ENCODE results near the gene GRM1.
"Not testable (repeated sequence)": the region's sequence is repeated elsewhere in the genome, so short reads cannot be mapped to it uniquely, and the experiment has no call there.

Gene GRM1

GRCh38 chr6:146194434-146194833 lies 165.6 kb downstream of the GRM1 start:
- no peak for DNase-seq

GRCh38 chr6:146200176-146200575 lies 171.3 kb downstream of the GRM1 start:
- no peak for DNase-seq

DNA sequence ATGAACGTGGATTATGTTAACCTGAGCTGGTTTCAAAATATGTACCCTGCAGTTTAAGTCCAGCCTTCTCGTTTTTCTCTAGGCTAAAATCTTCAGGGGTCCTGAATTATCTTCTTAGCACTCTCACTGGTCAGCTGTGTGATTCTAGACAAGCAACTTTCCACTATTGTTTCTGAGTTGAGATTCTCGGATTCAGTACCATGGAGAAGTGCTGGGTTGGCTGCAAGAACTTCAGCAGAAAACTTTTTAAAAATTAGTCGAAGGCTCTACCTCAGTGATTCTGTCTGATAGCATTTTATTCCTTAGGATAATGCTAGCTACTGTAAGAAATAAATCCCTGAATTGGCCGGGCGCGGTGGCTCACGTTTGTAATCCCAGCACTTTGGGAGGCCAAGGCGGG lies 173.7 kb downstream of the GRM1 start:
- DNase-seq: no peak

DNA sequence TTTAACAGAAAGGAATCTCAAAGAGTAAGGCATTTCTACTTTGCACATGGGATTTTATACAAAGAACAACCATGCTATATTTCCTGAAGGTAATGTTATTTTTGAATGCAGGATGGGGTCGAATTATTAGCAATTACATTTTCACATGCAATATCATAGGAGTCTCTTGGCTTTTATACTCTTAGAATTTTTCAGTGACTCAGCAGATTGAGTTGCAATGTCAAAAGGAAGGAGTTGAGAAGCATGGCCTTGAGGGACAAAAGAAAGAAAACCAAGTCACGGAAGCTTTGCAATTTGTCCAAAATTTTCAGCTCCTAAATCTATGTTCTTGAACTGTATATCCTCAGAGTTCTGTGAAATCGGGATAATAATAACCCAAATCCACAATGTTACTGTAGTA lies 181.1 kb downstream of the GRM1 start:
- DNase-seq: no peak

GRCh38 chr6:146210406-146211083 lies 181.7 kb downstream of the GRM1 start:
- no peak for DNase-seq

- DNase-seq: no peak
These were observed 182.8 kb downstream of the GRM1 start for GRCh38 chr6:146211646-146212045.

DNA sequence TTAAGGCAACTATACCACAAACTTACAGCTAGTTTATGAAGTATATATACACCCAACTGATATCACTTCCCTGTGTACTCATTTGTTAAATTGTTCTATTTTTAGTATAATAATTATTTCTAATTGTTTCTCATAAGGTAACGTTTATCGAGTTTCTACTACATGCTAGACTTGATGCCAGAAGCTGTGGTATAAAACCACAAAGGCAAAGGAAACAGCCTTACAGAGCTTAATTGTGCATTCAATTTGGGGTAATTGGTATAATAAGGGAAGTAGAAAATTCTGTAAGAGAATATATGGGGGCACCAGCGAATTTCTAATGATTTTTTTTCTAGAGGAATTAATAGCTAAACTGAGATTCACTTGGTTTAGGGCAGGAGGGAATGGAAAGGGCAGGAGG lies 183.9 kb downstream of the GRM1 start:
- DNase-seq: no peak

- DNase-seq: no peak
These were observed 190.2 kb downstream of the GRM1 start for GRCh38 chr6:146219101-146219500.

- no peak for DNase-seq
These were observed 195.6 kb downstream of the GRM1 start for GRCh38 chr6:146224449-146224848.

DNA sequence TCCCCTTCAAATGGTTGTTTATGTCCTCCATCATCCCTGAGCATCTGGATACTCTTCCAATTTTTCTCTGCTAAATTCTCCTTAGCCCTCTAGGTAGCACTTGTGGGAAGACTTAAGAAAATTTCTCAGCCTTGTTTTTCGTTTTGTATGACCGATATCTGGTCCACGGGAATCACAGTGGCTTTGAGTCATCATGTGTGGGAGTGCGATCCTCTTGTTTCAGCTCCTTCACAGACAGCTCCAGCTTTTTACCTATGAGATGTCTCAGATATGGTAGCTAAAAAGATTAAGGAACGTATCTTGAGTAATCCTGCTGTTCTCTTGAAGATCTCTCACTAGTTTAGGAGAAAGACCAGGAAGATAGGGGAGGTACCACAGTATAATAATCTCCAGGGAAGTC lies 196.1 kb downstream of the GRM1 start:
- DNase-seq: no peak

GRCh38 chr6:146240322-146240721 lies 211.5 kb downstream of the GRM1 start:
- no peak for DNase-seq

DNA sequence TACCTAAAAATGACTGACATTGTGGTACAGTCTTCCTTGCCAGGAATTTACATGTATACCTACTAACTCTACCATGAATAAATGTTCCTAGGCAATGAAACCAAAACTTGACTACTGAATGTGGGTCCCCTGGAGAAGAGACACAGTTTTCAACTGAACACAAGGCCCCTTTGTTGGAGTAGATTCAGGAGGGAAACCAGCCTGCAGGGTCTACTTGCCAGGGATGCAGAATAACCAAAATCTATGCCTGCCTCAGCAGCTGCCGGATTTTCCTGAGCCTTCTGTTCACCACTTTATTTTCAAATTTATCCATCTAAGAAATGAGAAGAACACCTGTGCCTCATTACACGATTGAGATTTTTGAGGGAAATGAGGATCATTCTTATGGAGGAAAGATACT lies 211.9 kb downstream of the GRM1 start:
- no peak for DNase-seq

DNA sequence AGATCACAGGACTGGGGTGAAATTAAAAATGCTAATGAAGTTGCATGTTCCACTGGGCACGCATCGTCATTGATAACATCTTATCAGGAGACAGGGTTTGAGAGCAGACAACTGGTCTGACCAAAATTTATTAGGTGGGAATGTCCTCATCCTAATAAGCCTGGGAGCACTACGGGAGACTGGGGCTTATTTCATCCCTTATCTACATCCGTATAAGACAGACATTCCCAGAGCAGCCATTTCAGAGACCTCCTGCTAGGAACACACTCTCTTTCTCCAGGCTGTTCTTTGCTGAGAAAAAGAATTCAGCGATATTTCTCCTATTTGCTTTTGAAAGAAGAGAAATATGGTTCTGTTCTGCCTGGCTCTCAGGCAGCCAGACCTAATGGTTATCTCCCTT lies 214.8 kb downstream of the GRM1 start:
- not testable (repeated sequence) for DNase-seq

DNA sequence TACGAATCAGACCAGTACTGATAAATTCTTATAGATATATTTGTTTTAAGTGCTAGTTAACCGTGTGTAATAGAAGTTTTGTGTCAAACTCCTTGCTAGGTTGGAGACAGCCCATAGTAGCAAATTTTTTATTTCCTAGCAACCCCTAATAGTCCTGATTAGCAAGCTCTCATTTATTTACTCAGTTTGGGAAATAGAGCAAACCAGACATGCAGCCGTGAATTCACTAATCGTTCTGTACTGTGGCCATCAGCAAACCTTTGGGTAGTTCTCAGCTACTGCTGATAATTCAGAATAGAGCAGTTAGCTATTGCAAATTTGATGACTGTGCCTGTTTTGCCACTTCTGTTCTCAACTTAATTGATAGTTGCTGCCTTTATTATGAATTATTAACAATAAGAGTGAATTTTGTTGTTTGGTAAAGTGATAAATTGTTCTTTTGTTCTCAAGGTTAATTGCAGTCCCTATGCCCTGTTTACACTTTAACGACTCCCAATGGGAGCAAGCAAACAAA lies 215.8 kb downstream of the GRM1 start:
- DNase-seq: no peak

- no peak for DNase-seq
These were observed 217.2 kb downstream of the GRM1 start for GRCh38 chr6:146246028-146246427.

GRCh38 chr6:146253691-146254090 lies 224.8 kb downstream of the GRM1 start:
- DNase-seq: no peak

GRCh38 chr6:146258206-146258605 lies 229.3 kb downstream of the GRM1 start:
- DNase-seq: no peak

DNA sequence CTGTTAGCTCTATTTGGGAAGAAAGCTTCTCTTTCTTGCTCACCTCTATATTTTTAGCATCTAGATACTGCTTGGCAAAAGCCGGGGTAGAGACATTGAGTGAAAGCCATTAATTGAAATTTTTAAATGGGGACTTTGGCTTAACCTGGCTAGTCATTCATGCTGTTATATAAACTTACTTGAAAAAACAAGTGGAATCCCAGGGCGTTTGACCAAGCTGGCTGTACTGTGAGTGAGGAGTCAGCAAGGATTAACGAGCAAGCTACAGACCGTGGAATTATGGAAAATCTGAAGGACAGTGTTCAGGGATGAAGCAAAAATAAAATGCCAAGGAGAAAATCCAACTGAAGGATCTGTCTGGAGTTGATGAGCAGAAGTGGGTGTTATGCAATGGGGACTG lies 232.0 kb downstream of the GRM1 start:
- DNase-seq: no peak

- DNase-seq: no peak
These were observed 236.2 kb downstream of the GRM1 start for GRCh38 chr6:146265056-146265455.

DNA sequence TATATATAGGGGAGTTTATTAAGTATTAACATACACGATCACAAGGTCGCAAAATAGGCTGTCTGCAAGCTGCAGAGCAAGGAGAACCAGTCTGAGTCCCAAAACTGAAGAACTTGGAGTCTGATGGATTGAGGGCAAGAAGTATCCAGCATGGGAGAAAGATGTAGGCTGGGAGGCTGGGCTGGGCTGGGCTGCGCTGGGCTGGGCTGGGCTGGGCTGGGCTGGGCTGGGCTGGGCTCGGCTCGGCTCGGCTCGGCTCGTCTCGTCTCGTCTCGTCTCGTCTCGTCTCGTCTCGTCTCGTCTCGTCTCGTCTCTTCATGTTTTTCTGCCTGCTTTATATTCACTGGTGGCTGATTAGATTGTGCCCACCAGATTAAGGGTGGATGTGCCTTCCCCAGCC lies 238.6 kb downstream of the GRM1 start:
- DNase-seq: no peak

- DNase-seq: no peak
These were observed 239.1 kb downstream of the GRM1 start for GRCh38 chr6:146267946-146268345.

DNA sequence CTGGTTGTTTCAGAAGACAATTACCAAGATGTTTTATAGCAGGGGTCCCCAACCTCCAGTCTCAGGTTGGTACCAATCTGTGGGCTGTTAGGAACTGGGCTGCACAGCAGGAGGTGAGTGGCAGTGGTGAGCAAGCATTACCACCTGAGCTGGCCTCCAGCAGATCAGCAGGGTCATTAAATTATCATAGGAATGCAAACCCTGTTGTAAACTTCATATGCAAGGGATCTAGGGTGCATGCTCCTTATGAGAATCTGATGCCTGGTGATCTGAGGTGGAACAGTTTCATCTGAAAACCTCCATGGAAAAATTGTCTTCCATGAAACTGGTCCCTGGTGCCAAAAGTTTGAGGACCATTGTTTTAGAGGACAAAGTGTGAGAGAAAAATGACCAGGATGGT lies 240.6 kb downstream of the GRM1 start:
- DNase-seq: no peak

- DNase-seq: not testable (repeated sequence)
These were observed 242.3 kb downstream of the GRM1 start for GRCh38 chr6:146271163-146271562.

GRCh38 chr6:146273490-146273889 lies 244.6 kb downstream of the GRM1 start:
- no peak for DNase-seq

DNA sequence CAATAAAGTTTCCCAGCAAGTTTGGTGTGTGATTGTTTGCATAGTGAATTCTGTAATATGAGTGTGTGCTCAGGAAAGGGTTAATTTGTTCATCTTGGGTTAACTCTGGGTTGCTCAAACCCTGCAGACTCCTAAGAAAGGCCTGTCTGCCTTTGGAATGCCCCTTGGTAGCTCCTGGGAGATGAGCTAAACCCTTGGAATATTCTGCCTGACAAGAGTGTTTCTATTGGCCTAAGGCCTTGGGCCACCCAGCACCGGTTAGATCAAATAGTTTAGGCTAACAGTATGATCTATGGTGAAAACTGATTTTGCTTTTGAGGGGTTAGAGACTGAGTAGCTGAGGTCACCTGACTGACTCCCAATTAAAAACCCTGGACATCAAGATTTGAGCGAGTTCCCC lies 248.3 kb downstream of the GRM1 start:
- no peak for DNase-seq

Measured in right forelimb (tissue), 1 donor.